Gastroesophageal sphincter (tissue), 4 donors: Measurements from ENCODE around the gene STYK1. TPM values are rescaled to one million over a fixed set of nuclear protein-coding genes. Genes with fewer than 3 reads are reported as not detected.
"Not testable (repeated sequence)": the region's sequence is repeated elsewhere in the genome, so short reads cannot be mapped to it uniquely, and the experiment has no call there.

Experiments
- ATAC-seq: fragments of 150-250 bp; one replicate; pipeline ENCODE4 v1.9.1; 2016; ENCODE audit warnings: mild to moderate bottlenecking, moderate library complexity
- H3K27ac ChIP-seq, 4 donors: fragments of 200-600 bp; sonication (generic) in 3 of 4; 1 replicate in 3 of 4; 2 replicates in 1 of 4; pipeline ENCODE4 v1.5.1; 2016 to 2019
- H3K27me3 ChIP-seq: fragments of 200-600 bp; sonication (generic); one replicate; pipeline ENCODE4 v1.5.1; 2019
- H3K36me3 ChIP-seq, 2 donors: fragments of 200-600 bp; sonication (generic); one replicate each; pipeline ENCODE4 v1.5.1; 2019; ENCODE audit warnings: control low read depth in 1 of 2
- H3K4me1 ChIP-seq, 3 donors: fragments of 200-600 bp; sonication (generic); 1 replicate in 2 of 3; 2 replicates in 1 of 3; pipeline ENCODE4 v1.5.1; 2016 to 2019; ENCODE audit warnings: control low read depth in 2 of 3
- H3K4me3 ChIP-seq, 2 donors: fragments of 200-600 bp; sonication (generic); one replicate each; pipeline ENCODE4 v1.5.1; 2019; ENCODE audit warnings: mild to moderate bottlenecking in 1 of 2, moderate library complexity in 1 of 2
- H3K9me3 ChIP-seq, 3 donors: fragments of 200-600 bp; sonication (generic); one replicate each; pipeline ENCODE4 v1.5.1; 2017 to 2019; ENCODE audit warnings: control low read depth in 2 of 3
- EP300 ChIP-seq: sonication (generic); formaldehyde crosslinking; IDR thresholded peaks from one replicate; pipeline ENCODE4 v1.6.1; 2017; ENCODE audit warnings: antibody characterized with exemption, mild to moderate bottlenecking
- POLR2A ChIP-seq, 2 donors: fragments of 450-650 bp; IDR thresholded peaks; one replicate each; pipeline ENCODE4 v1.6.1; 2017; ENCODE audit warnings: antibody characterized with exemption in 2 of 2, mild to moderate bottlenecking in 2 of 2, moderate library complexity in 1 of 2
- POLR2AphosphoS5 ChIP-seq: sonication (generic); formaldehyde crosslinking; IDR thresholded peaks from one replicate; pipeline ENCODE4 v1.6.1; 2017; ENCODE audit warnings: antibody characterized with exemption
- WGBS, 2 donors: methylation state at CpG; one replicate each; pipeline ENCODE4 v1.1.5; 2018; ENCODE audit warnings: low coverage in 1 of 2; 5-methylcytosine and 5-hydroxymethylcytosine counted together
- total RNA-seq, 4 donors: library from RNA; depleted of rRNA; stranded (reverse); fragments of >200 nt; gene quantifications; one replicate each; pipeline ENCODE4 v1.1.0, GENCODE V29; 2016
- TF ChIP-seq, protein P1 (sequence below), 4 experiments: fragments of 200-600 bp in 2 of 4; fragments of 450-650 bp in 2 of 4; sonication (generic) in 1 of 4; IDR thresholded peaks; one replicate each; pipeline ENCODE4 v1.5.1; 2017 to 2019; ENCODE audit warnings: antibody characterized with exemption in 4 of 4, mild to moderate bottlenecking in 2 of 4, moderate library complexity in 2 of 4

Gene STYK1
- total RNA-seq, 4 donors from 2014 or later: 0.40 to 0.77 (median 0.62) TPM; not detected in 1

DNA sequence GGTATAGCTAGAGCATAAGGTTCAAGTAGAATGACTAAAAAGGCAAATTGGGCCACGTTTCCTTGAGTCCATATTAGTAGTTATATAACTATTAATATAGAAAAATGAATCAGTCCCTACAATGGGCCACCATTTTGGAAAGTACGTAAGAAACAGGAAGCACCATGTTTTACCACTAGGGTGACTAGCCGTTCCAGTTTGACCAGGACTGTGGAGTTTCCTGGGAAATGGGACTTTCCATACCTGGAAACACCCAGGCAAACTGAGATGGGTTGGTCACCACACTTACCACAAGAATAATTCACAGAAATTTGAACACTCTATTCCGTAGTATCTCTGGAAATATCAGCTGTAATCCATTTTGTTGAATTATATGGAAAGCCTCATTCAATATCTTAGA is 58.3 kb downstream of the STYK1 start:
- WGBS, 2 donors: 76 to 80% methylated on average over 3 to 4 of the region's 4 CpGs
- TF ChIP-seq, protein P1, sequence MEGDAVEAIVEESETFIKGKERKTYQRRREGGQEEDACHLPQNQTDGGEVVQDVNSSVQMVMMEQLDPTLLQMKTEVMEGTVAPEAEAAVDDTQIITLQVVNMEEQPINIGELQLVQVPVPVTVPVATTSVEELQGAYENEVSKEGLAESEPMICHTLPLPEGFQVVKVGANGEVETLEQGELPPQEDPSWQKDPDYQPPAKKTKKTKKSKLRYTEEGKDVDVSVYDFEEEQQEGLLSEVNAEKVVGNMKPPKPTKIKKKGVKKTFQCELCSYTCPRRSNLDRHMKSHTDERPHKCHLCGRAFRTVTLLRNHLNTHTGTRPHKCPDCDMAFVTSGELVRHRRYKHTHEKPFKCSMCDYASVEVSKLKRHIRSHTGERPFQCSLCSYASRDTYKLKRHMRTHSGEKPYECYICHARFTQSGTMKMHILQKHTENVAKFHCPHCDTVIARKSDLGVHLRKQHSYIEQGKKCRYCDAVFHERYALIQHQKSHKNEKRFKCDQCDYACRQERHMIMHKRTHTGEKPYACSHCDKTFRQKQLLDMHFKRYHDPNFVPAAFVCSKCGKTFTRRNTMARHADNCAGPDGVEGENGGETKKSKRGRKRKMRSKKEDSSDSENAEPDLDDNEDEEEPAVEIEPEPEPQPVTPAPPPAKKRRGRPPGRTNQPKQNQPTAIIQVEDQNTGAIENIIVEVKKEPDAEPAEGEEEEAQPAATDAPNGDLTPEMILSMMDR (IDR thresholded peaks at IDR 0.05): no peak
- TF ChIP-seq POLR2AphosphoS5 (no peak), EP300 (no peak), POLR2A (IDR thresholded peaks at IDR 0.05) (no peak)
- no peaks in the 10 kb centered on the region for H3K36me3 ChIP-seq
- peaks cover 2 to 24% (median 7%) of the 10 kb centered on the region in 3 donors for H3K4me1 ChIP-seq
- no peaks in the 10 kb centered on the region for H3K9me3 ChIP-seq
- peaks cover 4% of the 10 kb centered on the region for H3K27me3 ChIP-seq
- ATAC-seq: no peak
- no peak overlapping the region for H3K4me3 ChIP-seq
- no peak overlapping the region for H3K27ac ChIP-seq

DNA sequence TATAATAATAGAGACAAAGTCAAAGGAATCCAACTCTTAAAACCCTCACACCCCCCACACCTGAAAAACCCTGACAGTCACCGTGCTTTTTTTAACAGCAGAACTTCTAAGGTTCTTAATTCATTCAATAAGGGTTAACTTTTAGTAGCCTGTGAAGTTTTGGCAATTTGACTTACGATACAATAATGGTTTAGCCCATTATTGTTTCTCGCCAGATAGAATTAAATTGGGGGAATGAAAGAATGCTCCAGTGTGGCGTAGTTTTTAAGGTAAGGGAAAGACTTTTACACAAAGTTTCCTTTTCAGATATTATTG is 59.8 kb downstream of the STYK1 start:
- Histone ChIP-seq H3K4me1 (peaks cover 2 to 24% (median 7%) of the 10 kb centered on the region in 3 donors), H3K27me3 (no peaks in the 10 kb centered on the region), H3K36me3 (peaks cover 0 to 13% of the 10 kb centered on the region in 2 donors), H3K4me3 (peak overlapping the region; percentile 59 to 85), H3K9me3 (no peaks in the 10 kb centered on the region), H3K27ac (peak overlapping the region; percentile 81 to 90 (median 88))
- 21 to 30% methylated on average over 4 of the region's 4 CpGs for WGBS, 2 donors
- peak; percentile 32 for ATAC-seq
- TF ChIP-seq EP300: no peak
- TF ChIP-seq POLR2AphosphoS5: no peak
- TF ChIP-seq, protein P1 (IDR thresholded peaks at IDR 0.05): no peak
- TF ChIP-seq POLR2A (IDR thresholded peaks at IDR 0.05): no peak

DNA sequence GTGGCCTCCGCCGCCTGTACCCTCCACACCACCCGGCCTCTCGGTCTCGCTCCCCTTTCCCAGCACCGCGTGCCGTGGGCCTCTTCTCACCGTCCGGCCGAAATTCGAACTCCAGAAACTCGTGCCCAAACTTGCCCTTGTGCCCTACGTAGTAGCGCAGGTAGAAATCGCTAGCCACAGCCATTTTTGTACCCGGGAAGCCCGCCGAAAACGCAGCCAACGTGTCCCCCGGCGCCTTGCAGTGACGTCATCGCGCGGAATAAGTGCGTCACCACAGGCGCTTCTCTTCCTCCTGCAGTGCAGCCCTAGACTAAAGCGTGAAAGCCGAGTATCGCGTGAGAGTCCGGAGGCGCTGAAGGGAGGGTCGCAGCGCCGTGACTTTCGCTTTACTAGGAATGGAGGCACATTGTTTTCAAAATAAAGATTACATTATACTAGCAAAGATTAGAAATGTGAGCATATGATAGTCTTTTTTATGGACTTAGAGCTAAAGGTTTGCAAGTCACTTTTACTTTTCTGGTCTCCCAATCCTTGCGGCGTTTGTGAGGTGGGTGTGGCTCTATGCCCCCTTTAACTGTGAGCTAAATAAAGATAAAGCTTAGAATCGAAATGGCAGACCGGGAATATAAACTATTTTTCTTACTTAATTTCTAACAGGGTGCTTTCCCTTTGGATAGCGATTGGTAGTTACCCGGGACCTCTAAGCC is 60.4 kb downstream of the STYK1 start, which contains the start of gene MAGOHB:
Gene MAGOHB, minus strand, starts transcription at position 261 of the 707 bp plus-strand sequence. Its CDS starts 77 bp downstream, at position 184.
- peak within 1 kb of the TSS; percentile 59 to 85 for H3K4me3 ChIP-seq
- no peaks in the 10 kb centered on the region for H3K27me3 ChIP-seq
- peaks cover 2 to 24% (median 7%) of the 10 kb centered on the region in 3 donors for H3K4me1 ChIP-seq
- TF ChIP-seq, protein P1 (IDR thresholded peaks at IDR 0.05): no peak
- TF ChIP-seq POLR2AphosphoS5 (peak; percentile 93), POLR2A (IDR thresholded peaks at IDR 0.05) (peak; percentile 52 to 55), EP300 (no peak)
- ATAC-seq: peak; percentile 99
- peaks cover 0 to 18% of the 10 kb centered on the region in 2 donors for H3K36me3 ChIP-seq
- WGBS, 2 donors: 0% methylated on average over 16 to 27 of the region's 45 CpGs
- no peaks in the 10 kb centered on the region for H3K9me3 ChIP-seq
- peak within 1 kb of the TSS; percentile 81 to 90 (median 88) for H3K27ac ChIP-seq

DNA sequence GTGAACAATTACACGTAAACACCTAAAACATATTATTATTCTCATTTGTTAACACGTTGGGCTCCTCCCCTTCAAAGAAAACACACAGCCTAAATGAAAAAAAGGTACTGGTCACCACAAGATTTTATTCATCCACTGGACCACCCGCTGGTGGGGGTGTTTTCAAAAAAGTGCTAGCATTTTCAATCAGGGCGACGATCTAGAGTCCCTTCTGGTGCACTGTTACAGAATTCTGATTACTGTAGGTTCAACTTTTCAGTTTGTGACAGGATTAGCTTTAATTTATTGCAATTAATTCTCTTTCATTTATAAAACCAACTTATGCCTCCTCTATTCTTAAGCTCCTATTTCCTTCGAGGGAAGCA is 60.9 kb downstream of the STYK1 start:
- TF ChIP-seq, protein P1 (IDR thresholded peaks at IDR 0.05): no peak
- TF ChIP-seq EP300: no peak
- TF ChIP-seq POLR2A (IDR thresholded peaks at IDR 0.05): no peak
- no peak for TF ChIP-seq POLR2AphosphoS5
- H3K4me3 ChIP-seq: peak overlapping the region; percentile 59 to 85
- 0% methylated on average over 6 of the region's 6 CpGs; no CpG with 5 or more reads in 1 of the 2 donors for WGBS, 2 donors
- H3K27ac ChIP-seq: peak overlapping the region; percentile 81 to 90 (median 88)
- H3K4me1 ChIP-seq: peaks cover 2 to 24% (median 7%) of the 10 kb centered on the region in 3 donors
- H3K36me3 ChIP-seq: peaks cover 0 to 20% of the 10 kb centered on the region in 2 donors
- no peak for ATAC-seq
- no peaks in the 10 kb centered on the region for H3K9me3 ChIP-seq
- H3K27me3 ChIP-seq: no peaks in the 10 kb centered on the region

DNA sequence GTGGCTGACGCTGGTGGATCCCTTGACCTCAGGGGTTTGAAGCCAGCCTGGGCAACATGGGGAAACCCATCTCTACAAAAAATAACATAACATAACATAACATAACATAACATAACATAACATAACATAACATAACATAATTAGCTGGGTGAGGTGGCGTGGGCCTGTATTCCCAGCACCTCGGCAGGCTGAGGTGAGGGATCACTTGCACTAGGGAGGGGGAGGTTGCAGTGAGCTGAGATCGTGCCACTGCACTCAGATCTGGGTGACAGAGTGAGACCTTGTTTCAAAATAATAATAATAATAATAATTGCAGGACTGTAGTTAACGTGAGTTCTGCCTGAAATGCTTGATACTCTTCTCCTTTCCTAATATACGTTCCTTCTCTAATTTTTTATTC is 61.7 kb downstream of the STYK1 start:
- WGBS, 2 donors: 53 to 62% methylated on average over 5 to 6 of the region's 6 CpGs
- Histone ChIP-seq H3K4me1 (peaks cover 2 to 24% (median 7%) of the 10 kb centered on the region in 3 donors), H3K9me3 (no peaks in the 10 kb centered on the region), H3K27me3 (no peaks in the 10 kb centered on the region), H3K4me3 (peak overlapping the region in 1 of 2 donors; percentile 59), H3K27ac (peak overlapping the region in 1 of 4 donors; percentile 81), H3K36me3 (peaks cover 0 to 29% of the 10 kb centered on the region in 2 donors)
- TF ChIP-seq EP300 (no peak), POLR2AphosphoS5 (no peak)
- no peak for ATAC-seq

DNA sequence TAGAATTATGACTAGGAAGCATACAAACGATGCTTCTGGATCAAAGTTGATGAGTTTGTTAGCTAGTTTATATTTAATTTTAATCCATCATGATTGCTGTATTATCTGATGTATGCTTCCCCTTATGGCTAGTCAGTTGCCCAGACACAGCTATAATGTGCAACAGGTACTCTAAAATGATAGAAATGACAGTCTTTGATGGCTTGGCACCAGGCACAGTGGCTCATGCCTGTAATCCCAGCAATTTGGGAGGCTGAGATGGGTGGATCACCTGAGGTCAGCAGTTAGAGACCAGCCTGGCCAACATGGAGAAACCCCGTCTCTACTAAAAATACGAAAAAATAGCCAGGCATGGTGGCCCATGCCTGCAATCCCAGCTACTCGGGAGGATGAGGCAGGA is 62.6 kb downstream of the STYK1 start:
- H3K9me3 ChIP-seq, H3K4me3 ChIP-seq, ATAC-seq, H3K27ac ChIP-seq, H3K27me3 ChIP-seq: not testable (repeated sequence)
- H3K36me3 ChIP-seq: peaks cover 0 to 37% of the 10 kb centered on the region in 2 donors
- 67 to 79% methylated on average over 1 to 3 of the region's 4 CpGs for WGBS, 2 donors
- H3K4me1 ChIP-seq: peaks cover 2 to 24% (median 7%) of the 10 kb centered on the region in 3 donors
